Activated CD4-positive, alpha-beta T cell treated with anti-CD3 and anti-CD28 coated beads, Interleukin-2, amount 10 ng/mL, durations not matched to agents 24 days and 14 days (primary cell): ENCODE measurements around the gene HINFP. TPM values are rescaled to one million over a fixed set of nuclear protein-coding genes. Genes with fewer than 3 reads are reported as not detected.
A peak's percentile ranks its signal among the peaks of the same experiment; 100 is the strongest.

Source experiments
- DNase-seq: peaks from one replicate; pipeline ENCODE4 v3.0.0; 2022
- H3K27ac Mint-ChIP-seq: one replicate; pipeline ENCODE4 v1.8.0; 2022; ENCODE audit warnings: mild to moderate bottlenecking, mixed read lengths
- H3K27me3 Mint-ChIP-seq: one replicate; pipeline ENCODE4 v1.8.0; 2022; ENCODE audit warnings: mixed read lengths
- H3K36me3 Mint-ChIP-seq: one replicate; pipeline ENCODE4 v1.8.0; 2022; ENCODE audit warnings: low read depth, mild to moderate bottlenecking, mixed read lengths
- H3K4me1 Mint-ChIP-seq: one replicate; pipeline ENCODE4 v1.8.0; 2021; ENCODE audit warnings: mixed read lengths
- H3K4me3 Mint-ChIP-seq: one replicate; pipeline ENCODE4 v1.8.0; 2022; ENCODE audit warnings: mild to moderate bottlenecking, moderate library complexity, mixed read lengths
- H3K9me3 Mint-ChIP-seq: one replicate; pipeline ENCODE4 v1.8.0; 2021; ENCODE audit warnings: mixed read lengths
- intact Hi-C: fragments of 100-400 bp; cut with micrococcal nuclease; formaldehyde crosslinking; loops from one replicate; pipeline ENCODE4 v1.15.1; 2023
- total RNA-seq: library from RNA; stranded (reverse); gene quantifications from 2 replicates; pipeline ENCODE4 v1.2.3, GENCODE V29; 2022

Gene HINFP
- total RNA-seq, 1 donor from 2014 or later = 41.4 TPM

DNA sequence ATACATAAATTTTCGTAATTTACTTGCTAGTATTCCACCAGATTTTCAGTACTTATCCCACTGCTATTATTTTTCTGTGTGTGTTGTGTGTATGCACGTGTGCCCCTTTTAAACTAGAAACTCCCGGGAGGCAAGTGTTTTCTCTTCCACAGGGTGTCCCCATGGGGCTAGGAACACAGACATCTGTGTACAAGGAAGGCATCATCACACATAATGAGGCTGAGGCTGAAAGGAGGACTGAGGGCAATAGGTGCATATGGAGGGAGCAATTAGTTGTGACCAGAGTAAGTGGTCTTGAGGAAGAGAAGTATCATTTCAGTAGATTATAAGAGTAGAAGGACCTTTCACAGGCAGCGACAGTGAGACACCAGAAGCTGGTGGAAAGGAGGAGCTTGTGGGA, 17.6 kb upstream of the HINFP start:
- H3K4me1 Mint-ChIP-seq = peaks cover 40% of the 10 kb centered on the region
- peak overlapping the region; percentile 21 for H3K4me3 Mint-ChIP-seq
- H3K9me3 Mint-ChIP-seq = no peaks in the 10 kb centered on the region
- peak; percentile 68 for DNase-seq
- intact Hi-C loops = loop anchor here (5.0 kb wide), 2 partner anchors 176 to 219 kb away; partner anchors contain the start of gene BCL9L
- H3K27me3 Mint-ChIP-seq = no peaks in the 10 kb centered on the region
- peak overlapping the region; percentile 60 for H3K27ac Mint-ChIP-seq
- peaks cover 21% of the 10 kb centered on the region for H3K36me3 Mint-ChIP-seq

DNA sequence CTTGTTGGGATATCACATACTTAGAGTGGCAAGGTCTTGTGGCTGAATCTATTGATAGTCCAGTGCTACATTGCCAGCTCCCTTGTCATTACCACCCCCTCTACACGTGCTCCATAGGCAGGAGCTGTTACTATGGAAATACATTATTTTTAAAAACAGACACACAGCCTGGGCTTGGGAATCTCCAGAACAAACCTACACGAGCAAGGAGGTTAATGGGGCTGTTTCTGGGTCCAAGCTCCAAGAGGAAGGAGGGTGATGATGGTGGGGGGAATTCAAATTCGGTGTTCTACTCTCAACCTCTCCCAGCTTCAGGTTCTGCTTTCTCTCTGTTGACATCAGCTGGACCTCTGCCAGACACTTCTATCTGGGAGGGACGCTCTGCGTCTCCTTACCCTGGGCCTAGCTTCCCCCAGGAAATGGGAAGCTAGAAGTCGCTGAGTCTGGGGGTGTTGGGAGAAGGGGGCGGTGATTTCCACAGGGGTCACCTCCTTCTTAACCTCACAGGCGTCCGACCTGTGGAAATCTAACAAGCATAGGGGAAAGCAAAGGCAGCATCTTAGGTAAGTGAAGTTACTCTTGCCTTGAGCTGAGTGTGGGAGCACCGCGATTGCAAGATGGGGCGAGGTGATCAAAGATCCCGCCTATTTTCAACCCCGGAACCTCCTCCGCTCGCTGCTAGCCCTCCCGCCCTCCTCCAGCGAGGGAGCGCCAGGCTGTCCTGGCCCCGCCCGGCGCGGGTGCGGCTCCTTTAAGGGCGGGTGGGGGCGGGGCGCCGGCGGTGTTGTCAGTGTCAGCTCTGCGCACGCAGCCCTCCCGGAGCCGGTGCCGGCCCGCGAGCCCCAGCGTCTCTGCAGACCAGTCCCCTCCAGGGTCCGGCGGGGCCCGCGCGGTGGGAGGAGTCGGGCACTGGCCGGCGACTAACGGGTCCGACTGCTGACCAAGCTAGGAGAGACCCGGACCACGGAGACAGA, 14.5 kb upstream of the HINFP start, which contains the start of gene C2CD2L:
TSS of gene C2CD2L (plus strand) at position 781 of the 974 bp plus-strand sequence. CDS start 398 bp downstream, outside the sequence.
- Mint-ChIP-seq H3K4me3 (peak within 1 kb of the TSS; percentile 95), H3K27ac (peak within 1 kb of the TSS; percentile 95), H3K36me3 (peaks cover 21% of the 10 kb centered on the region), H3K27me3 (no peaks in the 10 kb centered on the region), H3K9me3 (no peaks in the 10 kb centered on the region), H3K4me1 (peaks cover 43% of the 10 kb centered on the region)
- intact Hi-C loops = loop anchor here (1.0 to 5.0 kb wide), 3 partner anchors 8 to 100 kb away; partner anchors contain the start of genes CBL and HINFP
- peak; percentile 97 for DNase-seq

DNA sequence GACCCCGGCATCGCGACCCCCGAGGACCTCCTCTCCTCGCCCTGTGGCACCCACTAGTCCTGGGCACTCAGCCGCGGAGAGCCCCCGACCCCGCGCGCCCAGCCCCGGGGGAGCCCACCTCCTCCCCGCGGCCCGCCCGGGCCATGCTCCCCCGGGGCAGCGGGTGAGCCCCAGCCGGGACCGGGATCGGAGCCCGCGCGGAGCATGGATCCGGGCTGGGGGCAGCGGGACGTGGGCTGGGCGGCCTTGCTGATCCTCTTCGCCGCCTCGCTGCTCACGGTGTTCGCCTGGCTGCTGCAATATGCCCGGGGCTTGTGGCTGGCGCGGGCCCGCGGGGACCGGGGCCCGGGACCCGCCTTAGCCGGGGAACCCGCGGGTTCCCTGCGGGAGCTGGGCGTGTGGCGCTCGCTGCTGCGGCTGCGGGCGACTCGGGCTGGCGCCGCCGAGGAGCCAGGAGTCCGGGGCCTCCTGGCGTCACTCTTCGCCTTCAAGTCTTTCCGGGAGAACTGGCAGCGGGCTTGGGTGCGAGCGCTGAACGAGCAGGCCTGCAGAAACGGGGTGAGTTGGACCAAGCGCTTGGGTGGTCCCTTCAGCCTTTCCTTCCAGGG, 13.7 kb upstream of the HINFP start:
- peaks cover 24% of the 10 kb centered on the region for H3K36me3 Mint-ChIP-seq
- peaks cover 40% of the 10 kb centered on the region for H3K4me1 Mint-ChIP-seq
- no peak for DNase-seq

DNA sequence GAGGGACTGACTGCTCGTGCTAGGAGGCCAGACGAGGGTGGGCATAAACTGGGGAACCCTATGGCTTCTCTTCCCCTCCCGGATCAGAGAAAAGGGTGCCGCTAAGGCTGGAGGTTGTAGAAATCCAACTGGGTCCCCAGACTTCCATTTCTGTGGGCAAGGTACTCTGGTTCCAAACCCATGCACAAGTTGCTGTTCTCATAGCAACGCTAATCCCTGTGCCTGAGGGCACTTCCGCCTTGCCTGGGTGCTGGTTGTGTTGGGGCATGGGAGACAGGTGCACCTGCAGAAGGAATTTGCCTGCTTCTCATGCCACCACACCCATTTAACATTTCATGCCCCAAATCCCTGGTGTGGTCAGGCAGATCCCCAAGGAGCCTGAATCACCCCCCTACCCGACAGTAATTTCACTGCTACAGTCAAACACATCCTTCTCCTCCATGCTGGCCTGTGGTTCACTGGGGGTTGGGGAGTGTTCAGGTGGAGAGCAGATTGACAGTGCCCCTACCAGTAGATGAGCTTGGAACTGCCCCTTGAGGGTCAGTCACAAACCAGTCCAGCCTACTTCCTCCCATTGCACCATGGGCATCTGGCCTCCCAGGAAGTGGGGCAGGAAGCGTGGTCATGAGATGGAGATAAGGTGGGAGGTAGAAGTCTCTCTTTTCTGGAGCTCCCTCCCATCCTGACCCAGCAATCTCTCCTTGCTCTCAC, 13.1 kb upstream of the HINFP start:
- H3K36me3 Mint-ChIP-seq = peaks cover 29% of the 10 kb centered on the region
- H3K4me1 Mint-ChIP-seq = peaks cover 38% of the 10 kb centered on the region

More for the DNA sequence above, 13.7 kb upstream of the HINFP start:
- intact Hi-C loops = loop anchor here (1.0 to 5.0 kb wide), 3 partner anchors 8 to 100 kb away; partner anchors contain the start of genes CBL and HINFP
- Mint-ChIP-seq H3K27me3 (no peaks in the 10 kb centered on the region), H3K27ac (peak overlapping the region; percentile 84), H3K4me3 (peak overlapping the region; percentile 95), H3K9me3 (no peaks in the 10 kb centered on the region)

DNA sequence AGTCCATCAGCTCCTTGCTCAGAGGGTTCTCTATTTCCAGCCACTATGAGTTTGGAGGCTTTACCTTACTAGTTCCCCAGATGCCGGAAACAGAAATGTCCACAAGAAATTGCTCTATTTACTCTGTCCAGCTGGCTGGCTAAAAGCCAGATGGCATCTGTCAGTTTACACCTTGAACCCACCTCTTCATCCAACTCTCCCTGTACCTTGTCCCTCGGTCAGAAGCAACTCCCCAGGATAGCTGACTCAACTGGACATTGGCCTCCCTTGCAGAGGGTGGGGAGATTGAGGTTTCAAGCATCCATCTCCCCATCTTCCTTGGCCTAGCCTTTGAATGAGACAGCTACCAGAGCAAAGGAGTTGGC, 12.5 kb upstream of the HINFP start:
- intact Hi-C loops = loop anchor here (5.0 kb wide), 1 partner anchor 98 kb away; the partner anchor contains the start of gene CBL
- Mint-ChIP-seq H3K4me1 (peaks cover 36% of the 10 kb centered on the region), H3K4me3 (peak overlapping the region; percentile 95), H3K27ac (peak overlapping the region; percentile 84), H3K27me3 (no peaks in the 10 kb centered on the region), H3K9me3 (no peaks in the 10 kb centered on the region), H3K36me3 (peaks cover 33% of the 10 kb centered on the region)
- DNase-seq = no peak

More for the DNA sequence above, 13.1 kb upstream of the HINFP start:
- Mint-ChIP-seq H3K27me3 (no peaks in the 10 kb centered on the region), H3K9me3 (no peaks in the 10 kb centered on the region), H3K27ac (peak overlapping the region; percentile 84), H3K4me3 (peak overlapping the region; percentile 95)
- DNase-seq = peak; percentile 83
- intact Hi-C loops = loop anchor here (5.0 kb wide), 1 partner anchor 99 kb away; the partner anchor contains the start of gene CBL

DNA sequence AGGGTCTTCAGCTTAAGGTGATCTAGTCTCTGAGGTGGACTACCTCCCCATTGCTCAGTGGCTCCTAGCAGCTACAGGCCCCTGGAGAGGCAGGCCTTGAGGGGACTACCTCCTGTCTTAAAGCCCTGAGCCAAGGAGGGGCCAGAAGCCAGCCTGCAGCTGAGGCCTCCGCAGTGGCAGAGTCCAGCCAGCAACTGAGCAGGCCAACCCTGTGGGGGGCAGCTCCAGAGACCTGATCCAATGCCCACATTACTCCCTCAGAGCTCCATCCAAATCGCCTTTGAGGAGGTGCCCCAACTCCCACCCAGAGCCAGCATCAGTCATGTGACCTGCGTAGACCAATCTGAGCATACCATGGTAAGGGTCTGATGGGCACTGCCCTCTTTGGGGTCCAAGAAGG, 11.5 kb upstream of the HINFP start:
- Mint-ChIP-seq H3K4me1 (peaks cover 39% of the 10 kb centered on the region), H3K4me3 (peak overlapping the region; percentile 95), H3K36me3 (peaks cover 38% of the 10 kb centered on the region), H3K27ac (no peak overlapping the region), H3K27me3 (no peaks in the 10 kb centered on the region), H3K9me3 (no peaks in the 10 kb centered on the region)
- intact Hi-C loops = loop anchor here (5.0 kb wide), 1 partner anchor 97 kb away; the partner anchor contains the start of gene CBL
- DNase-seq = no peak

DNA sequence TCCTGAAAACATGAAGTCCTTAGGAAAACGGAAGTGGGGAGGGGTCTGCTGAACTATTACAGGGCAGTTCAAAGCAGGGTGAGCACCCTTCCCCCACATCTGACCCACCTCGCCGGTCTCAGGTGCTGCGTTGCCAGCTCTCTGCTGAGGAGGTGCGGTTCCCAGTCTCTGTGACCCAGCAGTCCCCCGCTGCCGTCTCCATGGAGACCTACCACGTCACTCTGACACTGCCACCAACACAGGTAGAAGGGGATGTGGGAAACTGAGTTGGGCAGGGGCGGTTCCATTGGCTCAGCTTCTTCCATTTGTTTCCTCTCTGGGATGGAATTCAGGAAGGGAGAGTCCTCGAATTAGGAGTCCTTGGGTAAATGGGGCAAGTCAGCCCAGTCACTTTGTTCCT, 10.9 kb upstream of the HINFP start:
- no peak overlapping the region for H3K4me3 Mint-ChIP-seq
- no peak for DNase-seq
- peaks cover 42% of the 10 kb centered on the region for H3K4me1 Mint-ChIP-seq
- H3K27ac Mint-ChIP-seq = no peak overlapping the region
- peaks cover 42% of the 10 kb centered on the region for H3K36me3 Mint-ChIP-seq
- no peaks in the 10 kb centered on the region for H3K9me3 Mint-ChIP-seq
- no peaks in the 10 kb centered on the region for H3K27me3 Mint-ChIP-seq
- intact Hi-C loops = no loop called here

DNA sequence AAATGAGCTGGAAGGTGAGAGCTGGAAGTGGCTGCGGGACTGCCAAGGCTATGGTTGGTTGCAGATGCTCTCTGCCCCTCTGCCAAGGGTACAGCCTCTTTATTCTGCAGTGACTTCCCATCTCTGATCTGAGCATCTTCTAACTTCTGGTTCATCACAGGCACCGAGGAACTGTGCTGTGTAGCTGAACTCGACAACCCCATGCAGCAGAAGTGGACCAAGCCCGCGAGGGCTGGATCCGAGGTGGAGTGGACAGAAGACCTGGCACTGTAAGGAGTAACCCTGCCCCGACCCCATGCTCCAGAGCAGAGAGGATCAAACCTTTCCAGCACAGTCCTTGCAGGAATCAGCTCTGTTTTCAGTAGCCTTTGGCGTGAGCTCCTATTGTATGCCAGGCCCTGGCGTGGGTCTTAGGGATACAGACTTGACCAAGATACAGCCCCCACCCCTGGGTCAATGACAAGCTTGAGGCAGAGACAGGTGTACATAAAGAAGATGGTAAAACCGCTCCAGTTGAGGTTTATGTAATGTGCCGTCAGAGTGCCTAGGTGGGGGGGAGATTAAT, 9.9 kb upstream of the HINFP start:
- peaks cover 44% of the 10 kb centered on the region for H3K4me1 Mint-ChIP-seq
- H3K27me3 Mint-ChIP-seq = no peaks in the 10 kb centered on the region
- H3K36me3 Mint-ChIP-seq = peaks cover 50% of the 10 kb centered on the region
- intact Hi-C loops = no loop called here
- no peaks in the 10 kb centered on the region for H3K9me3 Mint-ChIP-seq
- peak overlapping the region; percentile 47 for H3K27ac Mint-ChIP-seq
- no peak overlapping the region for H3K4me3 Mint-ChIP-seq
- DNase-seq = no peak

DNA sequence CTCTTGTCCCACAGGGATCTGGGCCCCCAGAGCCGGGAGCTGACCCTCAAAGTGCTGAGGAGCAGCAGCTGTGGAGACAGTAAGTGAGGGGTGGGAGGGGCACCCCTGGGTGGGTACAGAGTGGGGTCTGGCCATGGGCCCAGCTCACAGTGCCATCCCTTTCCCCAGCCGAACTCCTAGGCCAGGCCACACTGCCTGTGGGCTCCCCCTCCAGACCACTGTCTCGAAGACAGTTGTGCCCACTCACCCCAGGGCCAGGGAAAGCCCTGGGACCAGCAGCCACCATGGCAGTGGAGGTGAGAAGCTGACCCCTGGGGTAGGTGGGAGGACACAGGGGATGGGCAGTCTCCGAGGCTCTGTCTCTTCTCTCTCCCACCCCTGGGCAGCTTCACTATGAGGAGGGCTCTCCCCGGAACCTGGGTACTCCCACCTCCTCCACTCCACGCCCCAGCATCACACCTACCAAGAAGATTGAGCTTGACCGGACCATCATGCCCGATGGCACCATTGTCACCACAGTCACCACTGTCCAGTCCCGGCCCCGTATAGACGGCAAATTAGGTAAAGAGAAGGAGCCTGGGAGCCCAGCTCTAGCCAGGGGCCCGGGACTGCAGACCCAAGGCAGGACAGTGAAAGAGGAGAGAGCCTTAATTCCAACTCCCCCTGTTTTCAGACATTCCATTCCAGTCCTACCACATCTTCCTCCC, 8.9 kb upstream of the HINFP start:
- H3K4me3 Mint-ChIP-seq = no peak overlapping the region
- H3K27me3 Mint-ChIP-seq = no peaks in the 10 kb centered on the region
- H3K4me1 Mint-ChIP-seq = peaks cover 41% of the 10 kb centered on the region
- H3K9me3 Mint-ChIP-seq = no peaks in the 10 kb centered on the region
- H3K27ac Mint-ChIP-seq = peak overlapping the region; percentile 10
- peaks cover 59% of the 10 kb centered on the region for H3K36me3 Mint-ChIP-seq
- no peak for DNase-seq
- intact Hi-C loops = no loop called here

DNA sequence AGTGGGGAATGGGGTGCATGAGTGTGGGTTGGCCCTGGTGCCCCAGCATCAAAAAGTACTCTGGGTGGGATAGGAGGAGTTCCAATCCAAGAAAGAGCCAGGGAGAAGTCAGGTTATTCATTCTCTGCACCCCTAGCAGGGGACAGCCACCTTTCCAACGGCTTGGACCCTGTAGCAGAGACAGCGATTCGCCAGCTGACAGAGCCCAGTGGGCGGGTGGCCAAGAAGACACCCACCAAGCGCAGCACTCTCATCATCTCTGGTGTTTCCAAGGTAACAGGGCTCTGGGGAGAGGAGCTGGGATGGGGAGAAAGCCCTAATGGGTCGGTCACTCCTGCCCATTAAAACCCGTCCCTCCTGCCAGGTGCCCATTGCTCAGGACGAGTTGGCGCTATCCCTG, 7.7 kb upstream of the HINFP start:
- intact Hi-C loops = no loop called here
- Mint-ChIP-seq H3K4me1 (peaks cover 36% of the 10 kb centered on the region), H3K36me3 (peaks cover 57% of the 10 kb centered on the region), H3K27ac (peak overlapping the region; percentile 56), H3K9me3 (no peaks in the 10 kb centered on the region), H3K27me3 (no peaks in the 10 kb centered on the region), H3K4me3 (no peak overlapping the region)
- no peak for DNase-seq

DNA sequence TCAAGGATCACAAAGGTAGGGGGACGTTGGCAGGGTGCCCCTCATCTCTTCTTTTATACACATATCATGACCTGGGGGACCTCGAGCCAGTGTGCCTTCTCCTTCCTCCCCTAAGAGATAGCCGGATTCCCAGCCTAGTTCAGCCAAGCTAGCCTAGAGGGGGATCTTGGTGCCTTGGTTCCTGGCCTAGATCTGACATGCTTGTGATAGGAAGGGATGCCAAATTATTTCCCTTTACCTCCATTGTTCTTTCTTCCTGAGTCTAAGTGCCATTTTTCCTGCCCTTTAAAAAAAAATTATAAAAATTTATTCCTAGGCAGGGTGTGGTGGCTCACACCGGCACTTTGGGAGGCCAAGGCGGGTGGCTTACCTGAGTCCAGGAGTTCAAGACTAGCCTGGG, 7.0 kb upstream of the HINFP start:
- H3K36me3 Mint-ChIP-seq = peaks cover 56% of the 10 kb centered on the region
- H3K27ac Mint-ChIP-seq = peak overlapping the region; percentile 98
- intact Hi-C loops = no loop called here
- H3K9me3 Mint-ChIP-seq = no peaks in the 10 kb centered on the region
- no peak overlapping the region for H3K4me3 Mint-ChIP-seq
- peaks cover 29% of the 10 kb centered on the region for H3K4me1 Mint-ChIP-seq
- DNase-seq = no peak
- no peaks in the 10 kb centered on the region for H3K27me3 Mint-ChIP-seq

DNA sequence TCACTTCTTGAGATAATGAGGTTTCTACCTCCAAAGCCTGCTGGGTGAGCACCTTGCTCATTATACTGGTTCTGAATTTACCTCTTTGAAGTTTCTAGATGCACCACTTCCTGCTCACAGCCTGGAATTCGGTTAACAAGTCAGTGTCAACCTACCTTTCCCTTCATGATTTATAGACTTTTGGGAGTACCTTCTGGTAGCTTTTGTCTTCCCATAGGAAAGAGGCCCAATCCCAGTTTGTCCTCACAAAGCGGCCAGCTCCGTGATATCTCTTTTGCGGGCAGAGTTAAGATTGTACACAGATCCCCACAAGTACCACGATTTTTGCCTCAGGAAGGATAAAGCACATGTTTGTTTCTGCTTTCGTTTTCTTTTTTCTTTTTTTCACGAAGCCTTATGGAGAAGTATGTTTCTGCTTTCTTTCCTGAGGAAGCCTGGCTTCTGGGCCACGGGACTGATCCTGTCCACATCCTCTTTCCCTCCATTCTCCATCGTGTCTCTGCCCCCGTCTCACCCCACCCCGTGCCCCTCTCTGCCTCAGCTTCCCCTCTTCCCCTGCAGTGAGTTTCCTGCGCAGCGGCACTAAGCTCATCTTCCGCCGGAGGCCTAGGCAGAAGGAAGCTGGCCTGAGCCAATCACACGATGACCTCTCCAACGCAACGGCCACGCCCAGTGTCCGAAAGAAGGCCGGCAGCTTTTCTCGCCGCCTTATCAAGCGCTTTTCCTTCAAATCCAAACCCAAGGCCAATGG, 5.7 kb upstream of the HINFP start:
- H3K36me3 Mint-ChIP-seq = peaks cover 50% of the 10 kb centered on the region
- H3K27ac Mint-ChIP-seq = peak overlapping the region; percentile 98
- DNase-seq = peak; percentile 78
- peaks cover 27% of the 10 kb centered on the region for H3K4me1 Mint-ChIP-seq
- H3K27me3 Mint-ChIP-seq = no peaks in the 10 kb centered on the region
- intact Hi-C loops = loop anchor here (1.0 kb wide), 1 partner anchor 8 kb away; the partner anchor contains the start of gene C2CD2L
- no peaks in the 10 kb centered on the region for H3K9me3 Mint-ChIP-seq
- H3K4me3 Mint-ChIP-seq = peak overlapping the region; percentile 86
